ENCODE data around the gene PACRG. TPM values are rescaled to one million over a fixed set of nuclear protein-coding genes. Genes with fewer than 3 reads are reported as not detected.

Gene PACRG
- total and polyA plus RNA-seq, 2 donors (not counting 3 experiments of a cell fraction or from before 2014, with no cell fraction given), result 0.08 TPM; not detected in 1

GRCh38 chr6:163226836-163227485, 499.2 kb downstream of the PACRG start:
- no peak for TF ChIP-seq MAX (IDR thresholded peaks at IDR 0.05; ENCODE audit: insufficient read depth, insufficient read length)
- TF ChIP-seq POLR2AphosphoS5 (IDR thresholded peaks at IDR 0.05; ENCODE audit: insufficient read depth, low read depth, low read length), result no peak
- H4K20me1 ChIP-seq (replicated peaks; ENCODE audit: control insufficient read depth, extremely low read depth, insufficient read depth, low read length), result no peaks in the 10 kb centered on the region
- BruUV-seq (replicated peaks), result no TSS peak
- H3K9me1 ChIP-seq (replicated peaks; ENCODE audit: control insufficient read depth, extremely low read depth, insufficient read depth, low read length), result no peaks in the 10 kb centered on the region
- H3K9ac ChIP-seq (replicated peaks; ENCODE audit: extremely low read depth, insufficient read depth, low read length), result no peak overlapping the region
- no peak overlapping the region for H3K4me3 ChIP-seq (replicated peaks in 1 of 3; ENCODE audit: insufficient read depth in 1 of 3, low read depth in 1 of 3, low read length in 3 of 3)
- H3K79me2 ChIP-seq (ENCODE audit: control insufficient read depth, insufficient read depth, low read length), result no peaks in the 10 kb centered on the region
- no peaks in the 10 kb centered on the region for H3K9me3 ChIP-seq (replicated peaks; ENCODE audit: control insufficient read depth, insufficient read depth, low read length)
- CTCF ChIA-PET, result no interaction called here
- no peak overlapping the region for H3K27ac ChIP-seq (ENCODE audit: insufficient read depth, low read depth, low read length)
- H3K4me2 ChIP-seq (ENCODE audit: insufficient read depth, low read length), result no peak overlapping the region
- intact Hi-C loops (cut with micrococcal nuclease), result no loop called here
- FAIRE-seq, result no peak
- no peaks in the 10 kb centered on the region for H3K36me3 ChIP-seq (ENCODE audit: control insufficient read depth in 2 of 2, extremely low read depth in 1 of 2, insufficient read depth in 2 of 2, low read length in 2 of 2)
- dilution Hi-C loops (cut with MboI; ENCODE audit: extremely low pct_ligation_motif_present, low sequenced_read_pairs), result no loop called here
- H2AFZ ChIP-seq (ENCODE audit: low read depth, low read length), result no peak overlapping the region
- POLR2A ChIA-PET, result no interaction called here
- peaks cover 2 to 5% of the 10 kb centered on the region in 2 experiments for H3K27me3 ChIP-seq (ENCODE audit: control insufficient read depth in 2 of 2, insufficient read depth in 2 of 2, low read length in 2 of 2)
- H3K4me1 ChIP-seq (ENCODE audit: control insufficient read depth, extremely low read depth, insufficient read depth, low read length), result no peaks in the 10 kb centered on the region
- no peak for DNase-seq (ENCODE audit: low read depth, low spot score)

GRCh38 chr6:163228041-163228440, 500.3 kb downstream of the PACRG start:
- CTCF ChIA-PET, result interaction anchor here (0.9 kb wide), 1 partner anchor 722 kb away, joined by 6 read pairs; no protein-coding TSS in a partner anchor
- no peaks in the 10 kb centered on the region for H4K20me1 ChIP-seq (replicated peaks; ENCODE audit: control insufficient read depth, extremely low read depth, insufficient read depth, low read length)
- dilution Hi-C loops (cut with MboI; ENCODE audit: extremely low pct_ligation_motif_present, low sequenced_read_pairs), result no loop called here

More at GRCh38 chr6:163228041-163228440, 500.3 kb downstream of the PACRG start:
- Histone ChIP-seq H3K9me3 (replicated peaks; ENCODE audit: control insufficient read depth, insufficient read depth, low read length) (no peaks in the 10 kb centered on the region), H3K27ac (ENCODE audit: insufficient read depth, low read depth, low read length) (no peak overlapping the region), H3K4me3 (replicated peaks in 1 of 3; ENCODE audit: insufficient read depth in 1 of 3, low read depth in 1 of 3, low read length in 3 of 3) (no peak overlapping the region), H3K9ac (replicated peaks; ENCODE audit: extremely low read depth, insufficient read depth, low read length) (no peak overlapping the region), H3K9me1 (replicated peaks; ENCODE audit: control insufficient read depth, extremely low read depth, insufficient read depth, low read length) (no peaks in the 10 kb centered on the region), H2AFZ (ENCODE audit: low read depth, low read length) (no peak overlapping the region), H3K27me3 (ENCODE audit: control insufficient read depth in 2 of 2, insufficient read depth in 2 of 2, low read length in 2 of 2) (peaks cover 2 to 5% of the 10 kb centered on the region in 2 experiments), H3K36me3 (ENCODE audit: control insufficient read depth in 2 of 2, extremely low read depth in 1 of 2, insufficient read depth in 2 of 2, low read length in 2 of 2) (no peaks in the 10 kb centered on the region), H3K4me1 (ENCODE audit: control insufficient read depth, extremely low read depth, insufficient read depth, low read length) (no peaks in the 10 kb centered on the region), H3K79me2 (ENCODE audit: control insufficient read depth, insufficient read depth, low read length) (no peaks in the 10 kb centered on the region), H3K4me2 (ENCODE audit: insufficient read depth, low read length) (no peak overlapping the region)
- no TSS peak for BruUV-seq (replicated peaks)
- intact Hi-C loops (cut with micrococcal nuclease), result no loop called here
- FAIRE-seq (no peak), DNase-seq (ENCODE audit: low read depth, low spot score) (no peak)
- TF ChIP-seq FOS (IDR thresholded peaks at IDR 0.05; ENCODE audit: borderline replicate concordance, insufficient read depth, low read length) (no peak), MYC (IDR thresholded peaks at IDR 0.05; ENCODE audit: low read depth, low read length) (no peak), POLR2AphosphoS5 (IDR thresholded peaks at IDR 0.05; ENCODE audit: insufficient read depth, low read depth, low read length) (no peak), JUN (IDR thresholded peaks at IDR 0.05; ENCODE audit: borderline replicate concordance, insufficient read depth, insufficient read length, low read depth) (no peak), EZH2 (IDR thresholded peaks at IDR 0.05; ENCODE audit: borderline replicate concordance, low read depth, low read length, severe bottlenecking) (no peak), MAX (IDR thresholded peaks at IDR 0.05; ENCODE audit: insufficient read depth, insufficient read length) (no peak), POLR2A (IDR thresholded peaks at IDR 0.05; ENCODE audit: low read depth, low read length) (no peak), GATA2 (IDR thresholded peaks at IDR 0.05; ENCODE audit: insufficient read depth, insufficient read length, low read depth, low read length) (no peak), CTCF (IDR thresholded peaks at IDR 0.05; ENCODE audit: extremely low read depth in 1 of 2, insufficient read depth in 1 of 2, low read depth in 1 of 2, low read length in 2 of 2) (no peak)
- POLR2A ChIA-PET, result no interaction called here
